Neural cell (in vitro differentiated cells): Measurements from ENCODE around the gene SLC9A1. TPM values are rescaled to one million over a fixed set of nuclear protein-coding genes. Genes with fewer than 3 reads are reported as not detected.

ENCODE experiments used
- H2AFZ ChIP-seq: fragments of 200-600, 300-800 bp; sonication (generic), shearing (Covaris generic); 2 replicates; pipeline ENCODE4 v1.6.0; 2014; ENCODE audit warnings: low read depth, mild to moderate bottlenecking, antibody characterized with exemption, low read length, moderate library complexity
- H3F3A ChIP-seq: fragments of 200-600 bp; shearing (Covaris generic); 2 replicates; pipeline ENCODE4 v1.6.1; 2016; ENCODE audit warnings: mild to moderate bottlenecking, moderate library complexity, mixed read lengths, antibody characterized with exemption, low read length; ENCODE audit not compliant: insufficient read depth, poor library complexity, severe bottlenecking
- H3K27ac ChIP-seq: fragments of 200-600, 300-800 bp; sonication (generic), shearing (Covaris generic); 2 replicates; pipeline ENCODE4 v1.5.1; 2014; ENCODE audit warnings: mild to moderate bottlenecking, low read length, moderate library complexity
- H3K27me3 ChIP-seq: fragments of 300-800, 200-600 bp; sonication (generic), shearing (Covaris generic); 2 replicates; pipeline ENCODE4 v1.6.0; 2014; ENCODE audit warnings: mild to moderate bottlenecking, low read depth, low read length, moderate library complexity; ENCODE audit not compliant: insufficient read depth
- H3K36me3 ChIP-seq: fragments of 300-800, 200-600 bp; sonication (generic), shearing (Covaris generic); 2 replicates; pipeline ENCODE4 v1.5.1; 2014; ENCODE audit warnings: mild to moderate bottlenecking, antibody characterized with exemption, low read length, moderate library complexity; ENCODE audit not compliant: insufficient read depth
- H3K4me2 ChIP-seq: fragments of 300-800, 200-600 bp; sonication (generic), shearing (Covaris generic); 2 replicates; pipeline ENCODE4 v1.6.0; 2014; ENCODE audit warnings: mild to moderate bottlenecking, low read length
- H3K4me3 ChIP-seq: fragments of 300-800, 200-600 bp; sonication (generic), shearing (Covaris generic); 2 replicates; pipeline ENCODE4 v1.5.1; 2014; ENCODE audit warnings: mild to moderate bottlenecking, low read length, moderate library complexity
- H3K79me2 ChIP-seq: fragments of 200-600 bp; shearing (Covaris generic); replicated peaks from 2 replicates; pipeline ENCODE4 v1.6.0; 2014; ENCODE audit warnings: mild to moderate bottlenecking, low read length, moderate library complexity; ENCODE audit not compliant: insufficient read depth
- H3K9ac ChIP-seq: fragments of 300-800, 200-600 bp; sonication (generic), shearing (Covaris generic); 2 replicates; pipeline ENCODE4 v1.6.1; 2016; ENCODE audit warnings: mild to moderate bottlenecking, low read length, mixed read lengths
- H3K9me2 ChIP-seq: fragments of 200-600 bp; shearing (Covaris generic); 2 replicates; pipeline ENCODE4 v1.6.1; 2016; ENCODE audit warnings: mild to moderate bottlenecking, low read length, mixed read lengths; ENCODE audit not compliant: insufficient read depth
- H3K9me3 ChIP-seq: fragments of 200-600, 300-800 bp; sonication (generic), shearing (Covaris generic); 2 replicates; pipeline ENCODE4 v1.6.1; 2016; ENCODE audit warnings: mild to moderate bottlenecking, mixed run types, low read length, moderate library complexity, mixed read lengths
- H4K20me1 ChIP-seq: fragments of 200-600 bp; shearing (Covaris generic); 2 replicates; pipeline ENCODE4 v1.6.1; 2016; ENCODE audit warnings: mild to moderate bottlenecking, mixed run types; ENCODE audit not compliant: insufficient read depth
- EP300 ChIP-seq: fragments of 450-650 bp; conservative IDR thresholded peaks from 2 replicates; pipeline ENCODE4 v1.6.1; 2014; ENCODE audit warnings: antibody characterized with exemption, mild to moderate bottlenecking, moderate library complexity; ENCODE audit not compliant: poor library complexity, severe bottlenecking
- EZH2 ChIP-seq: fragments of 200-600, 300-800 bp; shearing (Covaris generic), sonication (generic); IDR thresholded peaks from 2 replicates; pipeline ENCODE4 v1.6.1; 2014; ENCODE audit warnings: antibody characterized with exemption, low read length, borderline replicate concordance, mild to moderate bottlenecking; ENCODE audit not compliant: insufficient read depth, poor library complexity, severe bottlenecking
- MXI1 ChIP-seq: fragments of 450-650 bp; conservative IDR thresholded peaks from 2 replicates; pipeline ENCODE4 v1.6.1; 2014; ENCODE audit warnings: antibody characterized with exemption, mild to moderate bottlenecking; ENCODE audit not compliant: poor library complexity, severe bottlenecking
- POLR2AphosphoS5 ChIP-seq: IDR thresholded peaks from 2 replicates; pipeline ENCODE4 v1.6.1; 2012
- RAD21 ChIP-seq: fragments of 450-650 bp; conservative IDR thresholded peaks from 2 replicates; pipeline ENCODE4 v1.6.1; 2014; ENCODE audit warnings: antibody characterized with exemption, mild to moderate bottlenecking, moderate library complexity
- SMC3 ChIP-seq: fragments of 450-650 bp; conservative IDR thresholded peaks from 2 replicates; pipeline ENCODE4 v1.6.1; 2014; ENCODE audit warnings: antibody characterized with exemption, mild to moderate bottlenecking, moderate library complexity; ENCODE audit not compliant: poor library complexity
- TAF1 ChIP-seq: IDR thresholded peaks from 2 replicates; pipeline ENCODE4 v1.6.1; 2012; ENCODE audit warnings: low read depth
- polyA plus RNA-seq: library from polyadenylated mRNA; depleted of rRNA; stranded (reverse); fragments of >200 nt; gene quantifications from 2 replicates; pipeline ENCODE4 v1.2.3, GENCODE V29; 2014
- TF ChIP-seq, protein P1 (sequence below): fragments of 450-650 bp; IDR thresholded peaks from 2 replicates; pipeline ENCODE4 v1.5.1; 2014; ENCODE audit warnings: antibody characterized with exemption, mild to moderate bottlenecking, moderate library complexity; ENCODE audit not compliant: poor library complexity, severe bottlenecking
- TF ChIP-seq, protein P2 (sequence below): IDR thresholded peaks from 2 replicates; pipeline ENCODE4 v1.6.1; 2012; ENCODE audit warnings: borderline replicate concordance

The SLC9A1 gene
- polyA plus RNA-seq, 1 donor from 2014 or later: 1.5 TPM

DNA sequence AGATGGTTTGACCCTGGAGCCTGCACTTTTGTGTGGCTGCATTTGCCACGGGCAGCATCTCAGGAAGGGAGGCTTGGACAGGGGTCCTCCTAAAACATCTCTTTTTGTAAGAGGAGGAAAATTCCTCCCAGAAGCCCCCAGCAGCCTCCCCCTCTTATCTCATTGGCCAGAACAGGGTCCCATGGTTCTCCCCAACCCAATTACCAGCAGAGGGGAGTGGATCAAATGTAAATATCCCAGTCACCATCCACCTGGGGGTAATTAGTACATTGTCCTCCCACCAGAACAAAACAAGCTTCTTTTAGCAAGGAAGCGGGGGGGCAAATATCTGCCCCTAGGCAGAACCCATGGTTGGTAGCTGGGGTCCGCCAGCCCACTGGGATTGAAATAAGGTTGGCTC, 97.5 kb downstream of the SLC9A1 start:
- H2AFZ ChIP-seq: no peak overlapping the region
- no peak overlapping the region for H3K9ac ChIP-seq
- no peaks in the 10 kb centered on the region for H3K36me3 ChIP-seq
- no peaks in the 10 kb centered on the region for H3K9me3 ChIP-seq
- no peak overlapping the region for H3K4me3 ChIP-seq
- TF ChIP-seq MXI1 (no peak), RAD21 (no peak), TAF1 (no peak), EZH2 (no peak), POLR2AphosphoS5 (no peak), SMC3 (no peak), EP300 (no peak)
- TF ChIP-seq, protein P1, sequence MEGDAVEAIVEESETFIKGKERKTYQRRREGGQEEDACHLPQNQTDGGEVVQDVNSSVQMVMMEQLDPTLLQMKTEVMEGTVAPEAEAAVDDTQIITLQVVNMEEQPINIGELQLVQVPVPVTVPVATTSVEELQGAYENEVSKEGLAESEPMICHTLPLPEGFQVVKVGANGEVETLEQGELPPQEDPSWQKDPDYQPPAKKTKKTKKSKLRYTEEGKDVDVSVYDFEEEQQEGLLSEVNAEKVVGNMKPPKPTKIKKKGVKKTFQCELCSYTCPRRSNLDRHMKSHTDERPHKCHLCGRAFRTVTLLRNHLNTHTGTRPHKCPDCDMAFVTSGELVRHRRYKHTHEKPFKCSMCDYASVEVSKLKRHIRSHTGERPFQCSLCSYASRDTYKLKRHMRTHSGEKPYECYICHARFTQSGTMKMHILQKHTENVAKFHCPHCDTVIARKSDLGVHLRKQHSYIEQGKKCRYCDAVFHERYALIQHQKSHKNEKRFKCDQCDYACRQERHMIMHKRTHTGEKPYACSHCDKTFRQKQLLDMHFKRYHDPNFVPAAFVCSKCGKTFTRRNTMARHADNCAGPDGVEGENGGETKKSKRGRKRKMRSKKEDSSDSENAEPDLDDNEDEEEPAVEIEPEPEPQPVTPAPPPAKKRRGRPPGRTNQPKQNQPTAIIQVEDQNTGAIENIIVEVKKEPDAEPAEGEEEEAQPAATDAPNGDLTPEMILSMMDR: no peak
- TF ChIP-seq, protein P2, sequence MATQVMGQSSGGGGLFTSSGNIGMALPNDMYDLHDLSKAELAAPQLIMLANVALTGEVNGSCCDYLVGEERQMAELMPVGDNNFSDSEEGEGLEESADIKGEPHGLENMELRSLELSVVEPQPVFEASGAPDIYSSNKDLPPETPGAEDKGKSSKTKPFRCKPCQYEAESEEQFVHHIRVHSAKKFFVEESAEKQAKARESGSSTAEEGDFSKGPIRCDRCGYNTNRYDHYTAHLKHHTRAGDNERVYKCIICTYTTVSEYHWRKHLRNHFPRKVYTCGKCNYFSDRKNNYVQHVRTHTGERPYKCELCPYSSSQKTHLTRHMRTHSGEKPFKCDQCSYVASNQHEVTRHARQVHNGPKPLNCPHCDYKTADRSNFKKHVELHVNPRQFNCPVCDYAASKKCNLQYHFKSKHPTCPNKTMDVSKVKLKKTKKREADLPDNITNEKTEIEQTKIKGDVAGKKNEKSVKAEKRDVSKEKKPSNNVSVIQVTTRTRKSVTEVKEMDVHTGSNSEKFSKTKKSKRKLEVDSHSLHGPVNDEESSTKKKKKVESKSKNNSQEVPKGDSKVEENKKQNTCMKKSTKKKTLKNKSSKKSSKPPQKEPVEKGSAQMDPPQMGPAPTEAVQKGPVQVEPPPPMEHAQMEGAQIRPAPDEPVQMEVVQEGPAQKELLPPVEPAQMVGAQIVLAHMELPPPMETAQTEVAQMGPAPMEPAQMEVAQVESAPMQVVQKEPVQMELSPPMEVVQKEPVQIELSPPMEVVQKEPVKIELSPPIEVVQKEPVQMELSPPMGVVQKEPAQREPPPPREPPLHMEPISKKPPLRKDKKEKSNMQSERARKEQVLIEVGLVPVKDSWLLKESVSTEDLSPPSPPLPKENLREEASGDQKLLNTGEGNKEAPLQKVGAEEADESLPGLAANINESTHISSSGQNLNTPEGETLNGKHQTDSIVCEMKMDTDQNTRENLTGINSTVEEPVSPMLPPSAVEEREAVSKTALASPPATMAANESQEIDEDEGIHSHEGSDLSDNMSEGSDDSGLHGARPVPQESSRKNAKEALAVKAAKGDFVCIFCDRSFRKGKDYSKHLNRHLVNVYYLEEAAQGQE: no peak
- no peaks in the 10 kb centered on the region for H3F3A ChIP-seq
- no peaks in the 10 kb centered on the region for H3K79me2 ChIP-seq
- H3K4me2 ChIP-seq: no peak overlapping the region
- no peak overlapping the region for H3K27ac ChIP-seq
- no peaks in the 10 kb centered on the region for H4K20me1 ChIP-seq
- no peaks in the 10 kb centered on the region for H3K27me3 ChIP-seq
- H3K9me2 ChIP-seq: no peaks in the 10 kb centered on the region

- TF ChIP-seq, protein P2: no peak
- TF ChIP-seq TAF1 (no peak), RAD21 (no peak), SMC3 (no peak), EP300 (no peak), MXI1 (no peak), POLR2AphosphoS5 (no peak), EZH2 (no peak)
- TF ChIP-seq, protein P1: no peak
- no peaks in the 10 kb centered on the region for H3K79me2 ChIP-seq
- no peak overlapping the region for H3K27ac ChIP-seq
- no peak overlapping the region for H3K4me3 ChIP-seq
- no peaks in the 10 kb centered on the region for H3K9me3 ChIP-seq
- no peak overlapping the region for H3K4me2 ChIP-seq
- H3K27me3 ChIP-seq: no peaks in the 10 kb centered on the region
- no peaks in the 10 kb centered on the region for H3K36me3 ChIP-seq
- H2AFZ ChIP-seq: no peak overlapping the region
- no peak overlapping the region for H3K9ac ChIP-seq
- no peaks in the 10 kb centered on the region for H4K20me1 ChIP-seq
- no peaks in the 10 kb centered on the region for H3F3A ChIP-seq
- no peaks in the 10 kb centered on the region for H3K9me2 ChIP-seq
Measured at GRCh38 chr1:27053977-27054753, 100.8 kb downstream of the SLC9A1 start.
